Neural cell (in vitro differentiated cells): Measurements from ENCODE around the gene TRNAU1AP.

Source experiments
- EZH2 ChIP-seq: fragments of 200-600, 300-800 bp; shearing (Covaris generic), sonication (generic); IDR thresholded peaks from 2 replicates; pipeline ENCODE4 v1.6.1; 2014; ENCODE audit warnings: antibody characterized with exemption, low read length, borderline replicate concordance, mild to moderate bottlenecking; ENCODE audit not compliant: insufficient read depth, poor library complexity, severe bottlenecking
- POLR2AphosphoS5 ChIP-seq: IDR thresholded peaks from 2 replicates; pipeline ENCODE4 v1.6.1; 2012
- RAD21 ChIP-seq: fragments of 450-650 bp; conservative IDR thresholded peaks from 2 replicates; pipeline ENCODE4 v1.6.1; 2014; ENCODE audit warnings: antibody characterized with exemption, mild to moderate bottlenecking, moderate library complexity
- TAF1 ChIP-seq: IDR thresholded peaks from 2 replicates; pipeline ENCODE4 v1.6.1; 2012; ENCODE audit warnings: low read depth
- TF ChIP-seq, protein P1 (sequence below): fragments of 450-650 bp; IDR thresholded peaks from 2 replicates; pipeline ENCODE4 v1.5.1; 2014; ENCODE audit warnings: antibody characterized with exemption, mild to moderate bottlenecking, moderate library complexity; ENCODE audit not compliant: poor library complexity, severe bottlenecking

GRCh38 chr1:28519946-28520725 is 32.7 kb upstream of the TRNAU1AP start:
- TF ChIP-seq POLR2AphosphoS5 (no peak), RAD21 (no peak), EZH2 (no peak), TAF1 (no peak)
- TF ChIP-seq, protein P1, sequence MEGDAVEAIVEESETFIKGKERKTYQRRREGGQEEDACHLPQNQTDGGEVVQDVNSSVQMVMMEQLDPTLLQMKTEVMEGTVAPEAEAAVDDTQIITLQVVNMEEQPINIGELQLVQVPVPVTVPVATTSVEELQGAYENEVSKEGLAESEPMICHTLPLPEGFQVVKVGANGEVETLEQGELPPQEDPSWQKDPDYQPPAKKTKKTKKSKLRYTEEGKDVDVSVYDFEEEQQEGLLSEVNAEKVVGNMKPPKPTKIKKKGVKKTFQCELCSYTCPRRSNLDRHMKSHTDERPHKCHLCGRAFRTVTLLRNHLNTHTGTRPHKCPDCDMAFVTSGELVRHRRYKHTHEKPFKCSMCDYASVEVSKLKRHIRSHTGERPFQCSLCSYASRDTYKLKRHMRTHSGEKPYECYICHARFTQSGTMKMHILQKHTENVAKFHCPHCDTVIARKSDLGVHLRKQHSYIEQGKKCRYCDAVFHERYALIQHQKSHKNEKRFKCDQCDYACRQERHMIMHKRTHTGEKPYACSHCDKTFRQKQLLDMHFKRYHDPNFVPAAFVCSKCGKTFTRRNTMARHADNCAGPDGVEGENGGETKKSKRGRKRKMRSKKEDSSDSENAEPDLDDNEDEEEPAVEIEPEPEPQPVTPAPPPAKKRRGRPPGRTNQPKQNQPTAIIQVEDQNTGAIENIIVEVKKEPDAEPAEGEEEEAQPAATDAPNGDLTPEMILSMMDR, result no peak
